Measurements from ENCODE around the gene KCTD11.

GRCh38 chr17:7325031-7325528 is 26.9 kb upstream of the KCTD11 start:
- TF ChIP-seq CTCF (optimal IDR thresholded peaks at IDR 0.05 in 1 of 3, IDR thresholded peaks at IDR 0.05 in 1 of 3, conservative IDR thresholded peaks at IDR 0.05 in 1 of 3; ENCODE audit: extremely low read depth in 1 of 3, insufficient read depth in 2 of 3, low read length in 3 of 3) (no peak), EZH2 (IDR thresholded peaks at IDR 0.05; ENCODE audit: low read length) (no peak)

All from keratinocyte (primary cell).